Hematopoietic multipotent progenitor cell treated with erythropoietin and hydrocortisone succinate and interleukin-3 and kit ligand, for 4 days (in vitro differentiated cells): Measurements from ENCODE around the gene CTXN1.

Experiments used
- DNase-seq: peaks from one replicate; pipeline ENCODE4 v3.0.0-alpha.2; 2015

The CTXN1 gene

DNA sequence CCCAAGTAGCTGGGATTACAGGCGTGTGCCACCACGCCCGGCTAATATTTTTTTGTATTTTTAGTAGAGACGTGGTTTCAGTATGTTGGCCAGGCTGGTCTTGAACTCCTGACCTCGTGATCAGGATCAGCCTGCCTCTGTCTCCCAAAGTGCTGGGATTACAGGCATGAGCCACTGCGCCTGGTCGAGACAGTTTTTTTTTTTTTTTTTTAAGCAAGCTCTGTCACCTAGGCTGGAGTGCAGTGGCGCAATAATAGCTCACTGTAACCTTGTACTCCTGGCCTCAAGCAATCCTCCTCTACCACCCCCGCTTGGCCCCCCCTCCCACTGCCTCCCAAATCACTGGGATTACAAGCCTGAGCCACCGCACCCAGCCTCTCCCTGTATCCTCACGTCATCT is 28.6 kb downstream of the CTXN1 start:
- DNase-seq: no peak

- no peak for DNase-seq
Measured at GRCh38 chr19:7895565-7895964, 30.4 kb downstream of the CTXN1 start.

- no peak for DNase-seq
Measured at GRCh38 chr19:7894612-7895309, 31.2 kb downstream of the CTXN1 start.

DNA sequence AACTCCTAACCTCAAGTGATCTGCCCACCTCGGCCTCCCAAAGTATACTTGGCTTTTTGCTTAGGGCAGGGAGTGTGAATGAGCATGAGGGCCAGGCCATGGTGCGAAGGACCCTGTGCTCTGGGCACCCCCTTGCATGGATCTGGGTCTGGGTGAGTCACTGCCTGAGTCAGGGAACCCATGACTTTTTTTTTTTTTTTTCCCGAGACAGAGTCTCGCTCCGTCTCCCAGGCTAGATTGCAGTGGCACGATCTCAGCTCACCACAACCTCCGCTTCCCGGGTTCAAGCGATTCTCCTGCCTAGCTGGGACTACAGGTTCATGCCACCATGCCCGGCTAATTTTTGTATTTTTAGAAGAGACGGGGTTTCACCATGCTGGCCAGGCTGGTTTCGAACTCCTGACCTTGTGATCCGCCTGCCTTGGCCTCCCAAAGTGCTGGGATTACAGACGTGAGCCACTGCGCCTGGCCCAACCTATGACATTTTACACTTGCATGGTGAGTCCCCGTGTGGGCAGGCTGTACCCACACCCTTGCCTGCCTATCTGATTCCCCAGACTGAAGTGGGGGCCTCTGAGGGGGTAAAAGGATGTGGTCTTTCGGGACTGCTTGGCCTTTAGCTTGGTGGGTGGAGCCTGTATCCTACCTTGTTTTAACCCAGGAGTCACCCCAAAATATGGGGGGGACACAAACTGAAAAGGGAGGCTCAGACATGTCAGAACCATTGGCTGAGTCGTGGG is 32.4 kb downstream of the CTXN1 start:
- peak; percentile 66 for DNase-seq

GRCh38 chr19:7888826-7889217 is 37.1 kb downstream of the CTXN1 start:
- DNase-seq: no peak

DNA sequence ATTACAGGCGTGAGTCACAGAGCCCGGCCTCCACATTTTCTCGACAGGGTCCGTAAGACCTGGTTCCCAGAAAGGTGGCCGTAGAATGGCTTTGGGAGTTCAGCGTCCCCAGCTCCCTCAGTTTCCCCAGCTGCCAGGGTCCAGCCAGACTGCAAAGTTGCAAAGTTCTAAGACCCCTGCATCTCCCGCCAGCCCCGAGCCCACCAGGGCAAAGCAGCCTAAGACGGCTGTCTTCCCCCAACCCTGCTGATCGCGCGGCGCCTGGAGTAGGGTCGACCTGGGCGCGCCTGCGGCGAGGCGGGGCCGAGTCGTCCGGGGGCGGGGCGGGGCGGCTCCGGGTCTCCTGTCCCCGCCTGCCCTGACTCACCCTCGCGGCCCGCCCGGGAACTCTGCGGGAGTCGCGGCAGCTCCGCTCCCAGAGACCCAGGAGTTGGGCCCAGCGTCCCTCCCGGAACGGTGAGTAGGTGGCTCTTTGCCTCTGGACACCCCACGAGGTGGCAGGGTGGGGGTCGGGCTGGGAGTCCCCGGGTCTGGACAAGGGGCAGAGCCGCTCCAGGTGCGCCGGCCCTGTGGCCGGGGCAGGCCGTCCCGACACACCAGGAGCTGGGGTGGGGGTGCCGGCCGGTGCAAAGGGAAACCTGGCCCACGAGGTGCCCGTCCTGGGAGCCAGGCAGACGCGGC is 37.6 kb downstream of the CTXN1 start, which contains the start of gene LRRC8E:
Gene LRRC8E, plus strand, starts transcription at position 366 of the 681 bp plus-strand sequence. CDS start 7,094 bp downstream, outside the sequence.
- peak; percentile 74 for DNase-seq

DNA sequence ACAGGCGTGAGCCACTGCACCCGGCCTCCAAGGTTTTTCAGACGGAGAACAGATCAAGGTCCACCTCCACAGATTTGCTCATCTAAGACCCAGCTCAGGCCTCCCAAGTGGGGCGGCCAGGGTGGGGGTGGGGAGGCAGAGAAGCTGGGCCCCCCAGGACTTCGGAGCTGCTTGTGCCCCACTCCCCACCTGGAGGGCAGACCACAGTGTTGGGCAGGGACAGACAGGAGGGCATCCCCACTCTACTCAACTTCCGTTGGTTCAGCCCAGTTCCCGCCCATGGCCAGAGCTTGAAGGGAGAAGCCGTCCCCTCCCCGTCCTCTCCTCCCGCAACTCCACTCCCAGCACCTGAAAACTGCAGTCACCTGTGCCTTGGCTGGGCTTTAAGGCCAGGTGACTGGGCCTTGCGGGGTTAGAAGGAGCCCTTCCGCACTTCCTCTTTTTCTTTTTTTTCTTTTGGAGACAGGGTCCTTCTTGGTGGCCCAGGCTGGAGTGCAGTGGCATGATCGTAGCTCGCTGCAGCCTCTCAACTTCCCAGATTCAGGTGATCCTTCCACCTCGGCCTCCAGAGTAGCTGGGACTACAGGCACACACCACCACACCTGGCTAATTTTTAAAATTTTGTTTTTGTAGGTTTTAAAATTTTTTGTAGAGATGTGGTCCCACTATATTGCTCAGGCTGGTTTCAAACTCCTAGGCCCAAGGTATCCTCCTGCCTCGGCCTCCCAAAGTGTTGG is 38.4 kb downstream of the CTXN1 start:
- DNase-seq: no peak

GRCh38 chr19:7885818-7886217 is 40.1 kb downstream of the CTXN1 start:
- DNase-seq: no peak

GRCh38 chr19:7883796-7884570 is 42.0 kb downstream of the CTXN1 start:
- no peak for DNase-seq

GRCh38 chr19:7883105-7883504 is 42.8 kb downstream of the CTXN1 start:
- no peak for DNase-seq

GRCh38 chr19:7881910-7882309 is 44.0 kb downstream of the CTXN1 start:
- no peak for DNase-seq

- DNase-seq: peak; percentile 40
Measured at GRCh38 chr19:7879836-7880235, 46.1 kb downstream of the CTXN1 start.

GRCh38 chr19:7879111-7879807 is 46.7 kb downstream of the CTXN1 start:
- no peak for DNase-seq

DNA sequence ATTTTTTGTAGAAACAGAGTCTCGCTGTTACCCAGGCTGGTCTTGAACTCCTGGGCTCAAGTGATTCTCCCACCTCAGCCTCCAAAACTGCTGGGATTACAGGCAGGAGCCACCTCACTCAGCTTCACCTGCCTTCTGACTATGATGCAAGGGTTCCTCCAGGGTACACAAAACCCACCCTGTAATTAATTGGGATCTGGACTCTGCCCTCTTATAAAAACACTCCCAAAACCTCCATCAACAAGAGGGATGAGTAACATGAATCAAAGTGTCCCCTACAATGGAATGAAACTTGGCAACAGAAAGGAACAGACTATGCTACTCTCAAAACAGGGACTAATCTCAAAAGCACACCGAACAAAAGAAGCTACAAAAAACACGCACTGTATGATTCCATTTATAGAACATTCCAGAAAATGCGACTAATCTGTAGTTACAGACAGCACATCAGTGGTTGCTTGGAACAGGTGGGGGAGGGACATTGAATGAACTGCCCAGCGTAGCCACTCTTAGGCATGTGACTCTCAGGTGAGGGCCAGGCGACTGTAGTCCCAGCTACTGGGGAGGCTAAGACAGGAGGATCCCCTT is 48.6 kb downstream of the CTXN1 start:
- DNase-seq: no peak

GRCh38 chr19:7874897-7875273 is 51.0 kb downstream of the CTXN1 start:
- no peak for DNase-seq
